Endometrial microvascular endothelial cells (primary cell): ENCODE measurements around the gene ADAMTS7. TPM values are rescaled to one million over a fixed set of nuclear protein-coding genes. Genes with fewer than 3 reads are reported as not detected.
"Not testable (repeated sequence)": the region's sequence is repeated elsewhere in the genome, so short reads cannot be mapped to it uniquely, and the experiment has no call there.

Experiments used
- in situ Hi-C: cut with HindIII; loops from 2 replicates; pipeline ENCODE4 v1.10.0; 2017; ENCODE audit warnings: low sequenced_read_pairs, low pct_unique_long_range_greater_than_20kb; ENCODE audit errors: inconsistent ontology term
- total RNA-seq: library from RNA; depleted of rRNA; stranded (reverse); fragments of >200 nt; gene quantifications from one replicate; pipeline ENCODE4 v1.2.3, GENCODE V29; 2015; ENCODE audit errors: inconsistent ontology term

The ADAMTS7 gene
- total RNA-seq, 1 donor from 2014 or later, result 11.0 TPM

GRCh38 chr15:78759361-78759998 lies 51.8 kb downstream of the ADAMTS7 start:
- in situ Hi-C loops, result not testable (repeated sequence)

GRCh38 chr15:78758486-78759200 lies 52.6 kb downstream of the ADAMTS7 start:
- in situ Hi-C loops, result not testable (repeated sequence)

- in situ Hi-C loops, result not testable (repeated sequence)
Measured at GRCh38 chr15:78758084-78758483, 53.2 kb downstream of the ADAMTS7 start.

GRCh38 chr15:78757636-78757905 lies 53.7 kb downstream of the ADAMTS7 start:
- in situ Hi-C loops, result no loop called here

- in situ Hi-C loops, result not testable (repeated sequence)
Measured at GRCh38 chr15:78756781-78757635, 54.3 kb downstream of the ADAMTS7 start.

GRCh38 chr15:78755900-78756591 lies 55.2 kb downstream of the ADAMTS7 start:
- in situ Hi-C loops, result not testable (repeated sequence)

- in situ Hi-C loops, result not testable (repeated sequence)
Measured at GRCh38 chr15:78754637-78755280, 56.5 kb downstream of the ADAMTS7 start.

- in situ Hi-C loops, result not testable (repeated sequence)
Measured at GRCh38 chr15:78753751-78754535, 57.3 kb downstream of the ADAMTS7 start.

GRCh38 chr15:78753359-78753659 lies 58.0 kb downstream of the ADAMTS7 start:
- in situ Hi-C loops, result not testable (repeated sequence)

GRCh38 chr15:78752492-78753358 lies 58.5 kb downstream of the ADAMTS7 start:
- in situ Hi-C loops, result no loop called here

GRCh38 chr15:78751602-78751979 lies 59.7 kb downstream of the ADAMTS7 start:
- in situ Hi-C loops, result no loop called here

GRCh38 chr15:78750974-78751601 lies 60.2 kb downstream of the ADAMTS7 start:
- in situ Hi-C loops, result not testable (repeated sequence)

GRCh38 chr15:78750566-78750965 lies 60.7 kb downstream of the ADAMTS7 start:
- in situ Hi-C loops, result no loop called here

- in situ Hi-C loops, result no loop called here
Measured at GRCh38 chr15:78749831-78750230, 61.4 kb downstream of the ADAMTS7 start.

GRCh38 chr15:78747877-78748276 lies 63.4 kb downstream of the ADAMTS7 start:
- in situ Hi-C loops, result not testable (repeated sequence)

GRCh38 chr15:78741674-78742073 lies 69.6 kb downstream of the ADAMTS7 start:
- in situ Hi-C loops, result not testable (repeated sequence)

- in situ Hi-C loops, result no loop called here
Measured at GRCh38 chr15:78740904-78741274, 70.4 kb downstream of the ADAMTS7 start.
